Measurements from ENCODE around the gene AASDHPPT. TPM values are rescaled to one million over a fixed set of nuclear protein-coding genes. Genes with fewer than 3 reads are reported as not detected.

AASDHPPT gene
- total and polyA plus RNA-seq, 9 of the 15 experiments (the other 6 are each of a cell fraction or from before 2014, with no cell fraction given) = 48.7 to 115 (median 69.0) TPM

DNA sequence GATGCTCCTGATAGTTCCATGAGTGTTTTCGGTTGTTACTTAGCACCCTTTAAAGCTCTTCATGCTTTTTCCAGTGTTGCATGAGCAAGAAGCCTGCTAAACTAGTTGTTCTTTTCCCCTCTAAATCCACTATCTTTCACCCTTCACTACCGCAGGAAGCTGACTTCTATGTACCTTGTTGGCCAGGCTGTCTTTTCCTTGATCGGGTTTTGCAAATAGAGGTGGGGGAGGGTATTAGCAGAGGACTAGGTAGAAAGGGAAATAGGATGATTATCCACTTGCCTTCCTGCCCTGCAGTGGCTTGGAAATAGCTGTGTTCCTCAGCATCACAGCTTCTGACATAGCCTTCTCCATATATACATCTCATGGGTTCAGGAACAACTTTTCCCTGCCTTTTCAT is 23.9 kb downstream of the AASDHPPT start:
- in situ Hi-C loops (cut with MboI) = no loop called here
- POLR2A ChIA-PET = interaction anchor here (0.9 kb wide), 1 partner anchor 1836 kb away, joined by 3 read pairs; no protein-coding TSS in a partner anchor
- TF ChIP-seq PHB2 (IDR thresholded peaks at IDR 0.05; ENCODE audit: low read depth) (no peak), ZNF764 (CRISPR knock-in tag; IDR thresholded peaks at IDR 0.05; ENCODE audit: low read depth) (no peak), ETV6 (IDR thresholded peaks at IDR 0.05; ENCODE audit: borderline replicate concordance in 1 of 2, low read depth in 2 of 2, low read length in 1 of 2) (no peak), ETV6 (CRISPR knock-in tag; IDR thresholded peaks at IDR 0.05; ENCODE audit: borderline replicate concordance) (no peak), RNF2 (IDR thresholded peaks at IDR 0.05) (no peak)
- TF ChIP-seq, protein P1, sequence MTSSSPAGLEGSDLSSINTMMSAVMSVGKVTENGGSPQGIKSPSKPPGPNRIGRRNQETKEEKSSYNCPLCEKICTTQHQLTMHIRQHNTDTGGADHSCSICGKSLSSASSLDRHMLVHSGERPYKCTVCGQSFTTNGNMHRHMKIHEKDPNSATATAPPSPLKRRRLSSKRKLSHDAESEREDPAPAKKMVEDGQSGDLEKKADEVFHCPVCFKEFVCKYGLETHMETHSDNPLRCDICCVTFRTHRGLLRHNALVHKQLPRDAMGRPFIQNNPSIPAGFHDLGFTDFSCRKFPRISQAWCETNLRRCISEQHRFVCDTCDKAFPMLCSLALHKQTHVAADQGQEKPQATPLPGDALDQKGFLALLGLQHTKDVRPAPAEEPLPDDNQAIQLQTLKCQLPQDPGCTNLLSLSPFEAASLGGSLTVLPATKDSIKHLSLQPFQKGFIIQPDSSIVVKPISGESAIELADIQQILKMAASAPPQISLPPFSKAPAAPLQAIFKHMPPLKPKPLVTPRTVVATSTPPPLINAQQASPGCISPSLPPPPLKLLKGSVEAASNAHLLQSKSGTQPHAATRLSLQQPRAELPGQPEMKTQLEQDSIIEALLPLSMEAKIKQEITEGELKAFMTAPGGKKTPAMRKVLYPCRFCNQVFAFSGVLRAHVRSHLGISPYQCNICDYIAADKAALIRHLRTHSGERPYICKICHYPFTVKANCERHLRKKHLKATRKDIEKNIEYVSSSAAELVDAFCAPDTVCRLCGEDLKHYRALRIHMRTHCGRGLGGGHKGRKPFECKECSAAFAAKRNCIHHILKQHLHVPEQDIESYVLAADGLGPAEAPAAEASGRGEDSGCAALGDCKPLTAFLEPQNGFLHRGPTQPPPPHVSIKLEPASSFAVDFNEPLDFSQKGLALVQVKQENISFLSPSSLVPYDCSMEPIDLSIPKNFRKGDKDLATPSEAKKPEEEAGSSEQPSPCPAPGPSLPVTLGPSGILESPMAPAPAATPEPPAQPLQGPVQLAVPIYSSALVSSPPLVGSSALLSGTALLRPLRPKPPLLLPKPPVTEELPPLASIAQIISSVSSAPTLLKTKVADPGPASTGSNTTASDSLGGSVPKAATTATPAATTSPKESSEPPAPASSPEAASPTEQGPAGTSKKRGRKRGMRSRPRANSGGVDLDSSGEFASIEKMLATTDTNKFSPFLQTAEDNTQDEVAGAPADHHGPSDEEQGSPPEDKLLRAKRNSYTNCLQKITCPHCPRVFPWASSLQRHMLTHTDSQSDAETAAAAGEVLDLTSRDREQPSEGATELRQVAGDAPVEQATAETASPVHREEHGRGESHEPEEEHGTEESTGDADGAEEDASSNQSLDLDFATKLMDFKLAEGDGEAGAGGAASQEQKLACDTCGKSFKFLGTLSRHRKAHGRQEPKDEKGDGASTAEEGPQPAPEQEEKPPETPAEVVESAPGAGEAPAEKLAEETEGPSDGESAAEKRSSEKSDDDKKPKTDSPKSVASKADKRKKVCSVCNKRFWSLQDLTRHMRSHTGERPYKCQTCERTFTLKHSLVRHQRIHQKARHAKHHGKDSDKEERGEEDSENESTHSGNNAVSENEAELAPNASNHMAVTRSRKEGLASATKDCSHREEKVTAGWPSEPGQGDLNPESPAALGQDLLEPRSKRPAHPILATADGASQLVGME (CRISPR knock-in tag; IDR thresholded peaks at IDR 0.05) = no peak
- TF ChIP-seq, protein P2, sequence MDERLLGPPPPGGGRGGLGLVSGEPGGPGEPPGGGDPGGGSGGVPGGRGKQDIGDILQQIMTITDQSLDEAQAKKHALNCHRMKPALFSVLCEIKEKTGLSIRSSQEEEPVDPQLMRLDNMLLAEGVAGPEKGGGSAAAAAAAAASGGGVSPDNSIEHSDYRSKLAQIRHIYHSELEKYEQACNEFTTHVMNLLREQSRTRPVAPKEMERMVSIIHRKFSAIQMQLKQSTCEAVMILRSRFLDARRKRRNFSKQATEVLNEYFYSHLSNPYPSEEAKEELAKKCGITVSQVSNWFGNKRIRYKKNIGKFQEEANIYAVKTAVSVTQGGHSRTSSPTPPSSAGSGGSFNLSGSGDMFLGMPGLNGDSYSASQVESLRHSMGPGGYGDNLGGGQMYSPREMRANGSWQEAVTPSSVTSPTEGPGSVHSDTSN (CRISPR knock-in tag; IDR thresholded peaks at IDR 0.05; ENCODE audit: low read depth) = no peak
- TF ChIP-seq, protein P2 (tag; conservative IDR thresholded peaks at IDR 0.05; ENCODE audit: low read depth) = no peak
- TF ChIP-seq, protein P3, sequence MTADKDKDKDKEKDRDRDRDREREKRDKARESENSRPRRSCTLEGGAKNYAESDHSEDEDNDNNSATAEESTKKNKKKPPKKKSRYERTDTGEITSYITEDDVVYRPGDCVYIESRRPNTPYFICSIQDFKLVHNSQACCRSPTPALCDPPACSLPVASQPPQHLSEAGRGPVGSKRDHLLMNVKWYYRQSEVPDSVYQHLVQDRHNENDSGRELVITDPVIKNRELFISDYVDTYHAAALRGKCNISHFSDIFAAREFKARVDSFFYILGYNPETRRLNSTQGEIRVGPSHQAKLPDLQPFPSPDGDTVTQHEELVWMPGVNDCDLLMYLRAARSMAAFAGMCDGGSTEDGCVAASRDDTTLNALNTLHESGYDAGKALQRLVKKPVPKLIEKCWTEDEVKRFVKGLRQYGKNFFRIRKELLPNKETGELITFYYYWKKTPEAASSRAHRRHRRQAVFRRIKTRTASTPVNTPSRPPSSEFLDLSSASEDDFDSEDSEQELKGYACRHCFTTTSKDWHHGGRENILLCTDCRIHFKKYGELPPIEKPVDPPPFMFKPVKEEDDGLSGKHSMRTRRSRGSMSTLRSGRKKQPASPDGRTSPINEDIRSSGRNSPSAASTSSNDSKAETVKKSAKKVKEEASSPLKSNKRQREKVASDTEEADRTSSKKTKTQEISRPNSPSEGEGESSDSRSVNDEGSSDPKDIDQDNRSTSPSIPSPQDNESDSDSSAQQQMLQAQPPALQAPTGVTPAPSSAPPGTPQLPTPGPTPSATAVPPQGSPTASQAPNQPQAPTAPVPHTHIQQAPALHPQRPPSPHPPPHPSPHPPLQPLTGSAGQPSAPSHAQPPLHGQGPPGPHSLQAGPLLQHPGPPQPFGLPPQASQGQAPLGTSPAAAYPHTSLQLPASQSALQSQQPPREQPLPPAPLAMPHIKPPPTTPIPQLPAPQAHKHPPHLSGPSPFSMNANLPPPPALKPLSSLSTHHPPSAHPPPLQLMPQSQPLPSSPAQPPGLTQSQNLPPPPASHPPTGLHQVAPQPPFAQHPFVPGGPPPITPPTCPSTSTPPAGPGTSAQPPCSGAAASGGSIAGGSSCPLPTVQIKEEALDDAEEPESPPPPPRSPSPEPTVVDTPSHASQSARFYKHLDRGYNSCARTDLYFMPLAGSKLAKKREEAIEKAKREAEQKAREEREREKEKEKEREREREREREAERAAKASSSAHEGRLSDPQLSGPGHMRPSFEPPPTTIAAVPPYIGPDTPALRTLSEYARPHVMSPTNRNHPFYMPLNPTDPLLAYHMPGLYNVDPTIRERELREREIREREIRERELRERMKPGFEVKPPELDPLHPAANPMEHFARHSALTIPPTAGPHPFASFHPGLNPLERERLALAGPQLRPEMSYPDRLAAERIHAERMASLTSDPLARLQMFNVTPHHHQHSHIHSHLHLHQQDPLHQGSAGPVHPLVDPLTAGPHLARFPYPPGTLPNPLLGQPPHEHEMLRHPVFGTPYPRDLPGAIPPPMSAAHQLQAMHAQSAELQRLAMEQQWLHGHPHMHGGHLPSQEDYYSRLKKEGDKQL (CRISPR knock-in tag; IDR thresholded peaks at IDR 0.05; ENCODE audit: borderline replicate concordance) = no peak

More for the DNA sequence above, 23.9 kb downstream of the AASDHPPT start:
- ATAC-seq (no peak), DNase-seq (ENCODE audit: extremely low read depth in 1 of 4, low spot score in 3 of 4) (no peak), FAIRE-seq (no peak)
- Histone ChIP-seq H3K4me2 (ENCODE audit: insufficient read depth, low read length) (no peak overlapping the region), H3K9me3 (replicated peaks; ENCODE audit: control insufficient read depth, insufficient read depth, low read depth, low read length) (no peaks in the 10 kb centered on the region), H3K4me3 (no peak overlapping the region), H3K36me3 (ENCODE audit: control insufficient read depth, insufficient read depth, low read length) (peaks cover 18% of the 10 kb centered on the region), H3K79me2 (ENCODE audit: control insufficient read depth, insufficient read depth, low read length) (no peaks in the 10 kb centered on the region), H3K9ac (ENCODE audit: insufficient read depth in 1 of 2, low read depth in 2 of 2, low read length in 2 of 2) (no peak overlapping the region), H4K20me1 (replicated peaks; ENCODE audit: control insufficient read depth, insufficient read depth, low read length) (no peaks in the 10 kb centered on the region), H3K27ac (ENCODE audit: extremely low read depth, low read depth, low read length) (no peak overlapping the region), H3K4me1 (replicated peaks in 1 of 2; ENCODE audit: control insufficient read depth in 2 of 2, insufficient read depth in 2 of 2, low read length in 2 of 2) (no peaks in the 10 kb centered on the region), H3K9me1 (ENCODE audit: control insufficient read depth, insufficient read depth, low read length) (no peaks in the 10 kb centered on the region), H3K27me3 (ENCODE audit: control insufficient read depth in 2 of 2, insufficient read depth in 2 of 2, low read length in 2 of 2) (no peaks in the 10 kb centered on the region), H2AFZ (ENCODE audit: low read depth, low read length) (no peak overlapping the region)
- CTCF ChIA-PET (ENCODE audit: low intra/inter-chr PET ratio) = no interaction called here
- 38% methylated on average over 3 of the region's 3 CpGs for WGBS (ENCODE audit: insufficient coverage, low coverage, missing lambda C conversion rate)
- intact Hi-C loops (cut with micrococcal nuclease) = no loop called here
- BruUV-seq (replicated peaks) = no TSS peak

Measured in K562 (cell line).